GM18502 (cell line): ENCODE data around the gene CYP11A1.
A peak's percentile ranks its signal among the peaks of the same experiment; 100 is the strongest.
"Not testable (repeated sequence)": the region's sequence is repeated elsewhere in the genome, so short reads cannot be mapped to it uniquely, and the experiment has no call there.

Source experiments
- ATAC-seq: cut with Tn5 transposase; IDR thresholded peaks from one replicate; pipeline ENCODE4 v1.9.1; 2021; ENCODE audit warnings: mild to moderate bottlenecking; ENCODE audit not compliant: unreplicated experiment, poor library complexity

Gene CYP11A1

GRCh38 chr15:74376825-74377581, 9.6 kb upstream of the CYP11A1 start:
- no peak for ATAC-seq

- ATAC-seq = no peak
Observed at GRCh38 chr15:74376226-74376625, 8.8 kb upstream of the CYP11A1 start.

- no peak for ATAC-seq
Observed at GRCh38 chr15:74375303-74375693, 7.9 kb upstream of the CYP11A1 start.

GRCh38 chr15:74374648-74375302, 7.3 kb upstream of the CYP11A1 start:
- no peak for ATAC-seq

- ATAC-seq = peak; percentile 65
Observed at GRCh38 chr15:74373731-74374647, 6.5 kb upstream of the CYP11A1 start.

GRCh38 chr15:74373056-74373650, 5.7 kb upstream of the CYP11A1 start:
- ATAC-seq = no peak

- no peak for ATAC-seq
Observed at GRCh38 chr15:74370471-74370870, 3.0 kb upstream of the CYP11A1 start.

GRCh38 chr15:74369756-74370155, 2.3 kb upstream of the CYP11A1 start:
- ATAC-seq = no peak

GRCh38 chr15:74369084-74369745, 1.8 kb upstream of the CYP11A1 start:
- no peak for ATAC-seq

- no peak for ATAC-seq
Observed at GRCh38 chr15:74368121-74368520, 675 bp upstream of the CYP11A1 start.

GRCh38 chr15:74365598-74366445, 1.6 kb downstream of the CYP11A1 start:
- ATAC-seq = no peak

- no peak for ATAC-seq
Observed at GRCh38 chr15:74364936-74365597, 2.4 kb downstream of the CYP11A1 start.

- no peak for ATAC-seq
Observed at GRCh38 chr15:74362482-74362881, 5.0 kb downstream of the CYP11A1 start.

GRCh38 chr15:74360855-74361254, 6.6 kb downstream of the CYP11A1 start:
- not testable (repeated sequence) for ATAC-seq

- not testable (repeated sequence) for ATAC-seq
Observed at GRCh38 chr15:74359376-74359775, 8.1 kb downstream of the CYP11A1 start.

GRCh38 chr15:74357514-74357913, 9.9 kb downstream of the CYP11A1 start:
- ATAC-seq = not testable (repeated sequence)

- not testable (repeated sequence) for ATAC-seq
Observed at GRCh38 chr15:74356050-74356449, 11.4 kb downstream of the CYP11A1 start.

GRCh38 chr15:74353992-74354391, 13.5 kb downstream of the CYP11A1 start:
- ATAC-seq = not testable (repeated sequence)
